ENCODE results near the gene FLOT2. TPM values are rescaled to one million over a fixed set of nuclear protein-coding genes. Genes with fewer than 3 reads are reported as not detected.
"Not testable (repeated sequence)": the region's sequence is repeated elsewhere in the genome, so short reads cannot be mapped to it uniquely, and the experiment has no call there.

The FLOT2 gene
- total RNA-seq, 3 donors from 2014 or later, result 49.8 to 78.3 (median 56.9) TPM

DNA sequence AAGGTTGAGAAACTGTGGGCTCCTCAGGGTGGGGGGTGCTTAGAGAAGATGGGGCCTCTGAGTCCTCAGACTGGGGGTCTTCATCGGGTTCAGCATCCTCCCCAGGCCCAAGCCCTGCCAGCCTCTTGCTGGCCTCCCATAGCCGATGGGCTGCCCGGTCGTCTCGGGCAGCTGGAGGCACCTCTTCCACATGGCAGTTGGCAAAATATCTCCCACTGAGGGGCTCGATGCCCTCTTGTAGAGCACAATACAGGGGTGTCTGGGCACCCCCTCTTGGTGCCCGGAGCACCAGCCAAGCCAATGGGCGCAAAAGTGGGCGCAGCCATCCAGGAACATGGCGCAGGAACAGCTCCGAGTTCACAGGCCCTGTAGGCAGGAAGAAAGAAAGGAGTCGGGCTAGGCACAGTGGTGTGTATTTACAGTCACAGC is 1.0 kb upstream of the FLOT2 start:
- Histone ChIP-seq H3K4me3 (peak overlapping the region in 1 of 3 donors; percentile 91), H3K9me3 (no peaks in the 10 kb centered on the region), H3K27me3 (no peaks in the 10 kb centered on the region), H3K27ac (peak overlapping the region; percentile 91 to 99), H3K4me1 (peaks cover 5 to 7% of the 10 kb centered on the region in 2 donors), H3K36me3 (no peaks in the 10 kb centered on the region)
- no peak for DNase-seq (ENCODE audit: low spot score in 2 of 2)
- intact Hi-C loops (cut with DNase I; ENCODE audit: low total_unique reads), result no loop called here
- no peak for TF ChIP-seq POLR2AphosphoS5 (IDR thresholded peaks at IDR 0.05)
- no peak for TF ChIP-seq POLR2A (IDR thresholded peaks at IDR 0.05)
- no peak for TF ChIP-seq CTCF (IDR thresholded peaks at IDR 0.05)

DNA sequence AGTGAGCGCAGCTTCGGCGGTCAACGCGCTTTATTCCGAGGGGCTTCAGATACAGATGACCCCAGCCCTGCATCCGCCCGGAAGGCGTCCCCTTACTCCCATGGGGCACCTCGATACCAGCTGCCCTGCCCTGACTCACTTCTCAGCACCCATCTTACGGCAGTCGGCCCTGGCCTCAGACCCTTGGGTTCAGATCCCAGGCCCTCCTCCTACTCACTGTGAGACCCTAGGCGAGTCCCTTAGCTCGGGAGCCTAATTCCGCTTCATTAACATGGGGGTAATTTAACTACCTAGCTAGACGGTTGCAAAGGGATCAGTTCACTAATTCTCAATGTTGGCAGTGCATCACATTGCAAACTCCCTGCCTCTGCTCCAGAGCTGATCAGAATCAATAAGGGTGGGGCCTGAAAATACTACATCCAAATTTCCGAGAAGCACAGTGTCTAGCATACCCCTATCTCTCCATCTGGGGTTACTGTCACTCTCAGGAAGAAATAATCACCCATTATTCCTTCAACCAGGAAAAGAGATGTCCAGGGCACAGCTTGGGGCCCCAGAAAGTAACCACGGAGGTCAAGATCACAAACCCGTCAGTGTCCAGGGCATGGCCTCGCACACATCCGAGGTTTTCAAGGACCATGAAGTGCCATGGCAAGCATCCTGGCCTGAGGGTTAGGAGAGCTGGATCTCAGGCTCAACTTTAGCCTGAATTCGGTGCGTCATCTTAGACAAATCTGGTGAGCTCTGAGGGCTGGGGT is 415 bp upstream of the FLOT2 start:
- H3K4me1 ChIP-seq, result peaks cover 5 to 8% of the 10 kb centered on the region in 2 donors
- TF ChIP-seq POLR2A (IDR thresholded peaks at IDR 0.05) (no peak), CTCF (IDR thresholded peaks at IDR 0.05) (no peak), POLR2AphosphoS5 (IDR thresholded peaks at IDR 0.05) (no peak)

GRCh38 chr17:28896491-28896883 is 1.0 kb downstream of the FLOT2 start:
- DNase-seq (ENCODE audit: low spot score in 2 of 2), result no peak
- Histone ChIP-seq H3K36me3 (no peaks in the 10 kb centered on the region), H3K4me1 (peaks cover 5 to 8% of the 10 kb centered on the region in 2 donors), H3K4me3 (peak overlapping the region; percentile 89 to 91 (median 91)), H3K27ac (peak overlapping the region; percentile 91 to 99), H3K9me3 (no peaks in the 10 kb centered on the region), H3K27me3 (no peaks in the 10 kb centered on the region)
- TF ChIP-seq POLR2AphosphoS5 (IDR thresholded peaks at IDR 0.05) (no peak), POLR2A (IDR thresholded peaks at IDR 0.05) (no peak), CTCF (IDR thresholded peaks at IDR 0.05) (no peak)
- intact Hi-C loops (cut with DNase I; ENCODE audit: low total_unique reads), result no loop called here

More for the DNA sequence above, 415 bp upstream of the FLOT2 start:
- no peak for DNase-seq (ENCODE audit: low spot score in 2 of 2)
- peak overlapping the region; percentile 91 to 99 for H3K27ac ChIP-seq
- H3K9me3 ChIP-seq, result no peaks in the 10 kb centered on the region
- H3K36me3 ChIP-seq, result no peaks in the 10 kb centered on the region
- intact Hi-C loops (cut with DNase I; ENCODE audit: low total_unique reads), result no loop called here
- no peaks in the 10 kb centered on the region for H3K27me3 ChIP-seq
- H3K4me3 ChIP-seq, result peak overlapping the region; percentile 89 to 91 (median 91)

DNA sequence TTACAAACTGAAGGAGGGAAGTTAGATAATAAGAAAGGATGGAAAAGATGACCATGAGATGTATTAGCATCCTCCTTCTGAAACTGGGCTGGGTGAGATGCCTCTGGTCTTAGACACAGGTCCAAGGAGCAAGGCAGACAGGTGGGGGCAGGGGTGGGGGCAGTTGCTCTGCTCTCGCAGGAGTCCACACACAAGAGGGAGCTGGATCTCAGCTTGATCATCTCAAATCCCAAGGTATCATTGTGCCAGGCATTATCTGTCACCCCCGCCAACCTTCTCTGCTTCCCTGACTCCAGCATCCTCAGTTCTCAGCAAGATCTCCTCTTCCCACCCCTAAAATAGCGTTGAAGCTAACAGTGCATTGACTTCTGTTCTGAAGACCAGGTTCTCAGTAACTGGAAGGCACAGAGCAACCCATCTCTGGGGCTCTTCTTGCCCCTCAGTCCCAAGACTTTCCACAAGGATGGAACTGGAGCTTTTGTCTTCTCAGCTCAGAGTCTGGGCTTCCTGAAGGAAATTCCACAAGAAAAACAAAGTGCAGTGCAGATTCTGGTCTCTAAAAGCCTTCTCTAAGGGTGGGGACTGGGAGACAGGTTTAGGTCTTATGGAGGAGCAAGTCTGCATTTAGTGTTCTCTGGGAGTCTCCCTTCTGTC is 1.6 kb downstream of the FLOT2 start:
- H3K9me3 ChIP-seq, result no peaks in the 10 kb centered on the region
- H3K4me1 ChIP-seq, result peaks cover 5 to 8% of the 10 kb centered on the region in 2 donors
- intact Hi-C loops (cut with DNase I; ENCODE audit: low total_unique reads), result no loop called here
- H3K36me3 ChIP-seq, result no peaks in the 10 kb centered on the region
- no peak for DNase-seq (ENCODE audit: low spot score in 2 of 2)
- TF ChIP-seq CTCF (IDR thresholded peaks at IDR 0.05), result no peak
- no peak for TF ChIP-seq POLR2AphosphoS5 (IDR thresholded peaks at IDR 0.05)
- no peak for TF ChIP-seq POLR2A (IDR thresholded peaks at IDR 0.05)
- peak overlapping the region; percentile 91 to 99 for H3K27ac ChIP-seq
- peak overlapping the region; percentile 89 to 91 (median 91) for H3K4me3 ChIP-seq
- H3K27me3 ChIP-seq, result no peaks in the 10 kb centered on the region

DNA sequence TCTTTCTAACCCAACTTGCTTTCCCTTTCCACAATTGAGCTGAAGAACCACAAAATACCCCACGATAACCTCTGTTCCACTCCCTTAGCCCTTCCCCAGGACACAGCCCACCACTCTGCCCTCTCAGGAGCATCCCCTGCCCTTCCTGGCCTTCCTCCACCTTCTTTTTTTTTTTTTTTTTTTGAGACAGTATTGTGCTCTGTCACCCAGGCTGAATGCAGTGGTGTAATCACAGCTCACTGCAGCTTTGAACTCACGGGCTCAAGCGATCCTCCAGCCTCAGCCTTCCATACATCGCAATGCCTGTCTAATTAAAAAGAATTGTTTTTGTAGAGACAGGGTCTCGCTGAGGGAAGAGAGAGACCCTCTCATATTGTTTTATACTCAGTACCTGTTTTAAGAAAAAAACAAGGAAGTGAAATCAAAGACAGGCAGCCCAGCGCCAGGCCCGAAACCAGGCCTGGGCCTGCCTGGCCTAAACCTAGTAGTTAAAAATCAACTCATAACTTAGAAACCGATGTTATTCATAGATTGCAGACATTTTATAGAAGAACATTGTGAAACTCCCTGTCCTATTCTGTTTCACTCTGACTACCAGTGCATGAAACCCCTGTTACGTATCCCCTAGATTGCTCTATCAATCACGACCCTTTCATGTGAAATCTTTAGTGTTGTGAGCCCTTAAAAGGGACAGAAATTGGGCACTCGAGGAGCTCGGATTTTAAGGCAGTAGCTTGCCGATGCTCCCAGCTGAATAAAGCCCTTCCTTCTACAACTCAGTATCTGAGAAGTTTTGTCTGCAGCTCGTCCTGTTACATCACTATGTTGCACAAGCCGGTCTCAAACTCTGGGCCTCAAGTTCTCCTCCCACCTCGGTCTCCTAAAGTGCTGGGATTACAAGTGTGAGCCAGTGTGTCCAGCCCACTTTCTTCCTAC is 4.0 kb downstream of the FLOT2 start:
- H3K9me3 ChIP-seq; DNase-seq (ENCODE audit: low spot score in 2 of 2); intact Hi-C loops (cut with DNase I; ENCODE audit: low total_unique reads); H3K4me1 ChIP-seq; H3K36me3 ChIP-seq; H3K27me3 ChIP-seq: not testable (repeated sequence)
- peak overlapping the region; percentile 74 to 84 for H3K27ac ChIP-seq
- peak overlapping the region in 1 of 3 donors; percentile 32 for H3K4me3 ChIP-seq
